Testis (tissue), 2 donors: ENCODE results near the gene ZNF530.

Experiments
- CTCF ChIP-seq, 3 experiments: fragments of 450-650 bp in 2 of 3; fragments of 200-600 bp in 1 of 3; sonication (generic) in 1 of 3; IDR thresholded peaks; one replicate each; pipeline ENCODE4 v1.5.1; 2016 to 2019; ENCODE audit warnings: antibody characterized with exemption in 3 of 3, mild to moderate bottlenecking in 2 of 3, moderate library complexity in 1 of 3
- POLR2A ChIP-seq: fragments of 450-650 bp; IDR thresholded peaks from one replicate; pipeline ENCODE4 v1.6.1; 2017; ENCODE audit warnings: antibody characterized with exemption, mild to moderate bottlenecking, moderate library complexity

- TF ChIP-seq POLR2A: no peak
- no peak for TF ChIP-seq CTCF (IDR thresholded peaks at IDR 0.05)
Observed at GRCh38 chr19:57566396-57567265, 33.1 kb upstream of the ZNF530 start.
